ENCODE results near the gene DNAJC16. TPM values are rescaled to one million over a fixed set of nuclear protein-coding genes. Genes with fewer than 3 reads are reported as not detected.

DNAJC16 gene
- total and polyA plus RNA-seq, 2 of the 4 experiments (the other 2 are of a cell fraction): 8.0 to 13.1 TPM

DNA sequence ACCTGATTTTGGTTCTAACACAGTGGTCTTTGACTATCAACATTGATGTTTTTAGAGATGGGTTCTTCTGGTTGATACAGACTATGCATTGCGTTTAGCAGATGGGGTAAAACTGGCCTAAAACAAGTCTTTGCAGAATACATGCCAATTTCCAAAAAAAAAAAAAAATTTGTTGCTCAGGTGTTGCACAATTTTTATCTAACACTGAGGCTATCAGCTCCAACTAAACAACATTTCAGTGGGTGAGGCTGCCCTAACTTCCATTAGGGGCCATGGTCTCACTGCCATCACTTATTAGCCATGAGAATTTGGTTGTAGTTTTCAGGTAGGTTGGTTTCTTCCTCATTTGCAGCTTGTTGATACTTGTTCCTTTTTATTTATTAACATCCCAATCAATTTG, 44.2 kb downstream of the DNAJC16 start:
- Histone ChIP-seq H2BK120ac (ENCODE audit: low read depth, low read length) (no peak overlapping the region), H3K9ac (ENCODE audit: low read depth, low read length) (no peak overlapping the region), H3K4ac (ENCODE audit: low read depth, low read length) (no peak overlapping the region), H4K20me1 (ENCODE audit: insufficient read depth, low read length) (no peaks in the 10 kb centered on the region), H3K9me1 (ENCODE audit: insufficient read depth, low read length) (peaks cover 2% of the 10 kb centered on the region; the same call in 1 of the 2 replicates), H3K27ac (ENCODE audit: insufficient read depth, low read length) (no peak overlapping the region), H2AFZ (replicated peaks; ENCODE audit: low read length, poor library complexity) (no peak overlapping the region), H2AK5ac (ENCODE audit: low read depth, low read length) (no peak overlapping the region), H4K5ac (ENCODE audit: low read depth, low read length) (no peak overlapping the region), H3K9me3 (ENCODE audit: control insufficient read depth, insufficient read depth, low read length) (no peaks in the 10 kb centered on the region), H3K27me3 (ENCODE audit: control insufficient read depth, insufficient read depth, low read length) (no peaks in the 10 kb centered on the region), H3K4me3 (ENCODE audit: insufficient read depth, low read depth, low read length) (no peak overlapping the region), H3K14ac (replicated peaks; ENCODE audit: low read depth, low read length) (no peak overlapping the region), H2AK9ac (replicated peaks; ENCODE audit: low read depth, low read length, poor library complexity) (no peak overlapping the region), H4K8ac (ENCODE audit: low read depth in 2 of 2, low read length in 2 of 2) (no peak overlapping the region), H3K36me3 (ENCODE audit: control insufficient read depth, insufficient read depth, low read length) (peaks cover 29% of the 10 kb centered on the region), H2BK20ac (ENCODE audit: low read depth, low read length) (no peak overlapping the region), H3K79me1 (ENCODE audit: low read depth in 1 of 2, low read length in 2 of 2) (0 out of 4 replicates have a peak, but pooled peaks cover 0 to 4% of the 10 kb centered on the region in 2 experiments), H3K4me2 (ENCODE audit: low read depth, low read length) (no peak overlapping the region), H2BK5ac (ENCODE audit: low read depth, low read length, poor library complexity, severe bottlenecking) (no peak overlapping the region), H2BK15ac (ENCODE audit: low read depth, low read length) (no peak overlapping the region), H3K4me1 (ENCODE audit: control insufficient read depth, insufficient read depth, low read length) (no peaks in the 10 kb centered on the region), H3K56ac (ENCODE audit: extremely low read depth, insufficient read depth, low read length) (no peak overlapping the region), H3K23ac (ENCODE audit: low read depth, low read length) (no peak overlapping the region), H3K18ac (ENCODE audit: low read depth, low read length) (no peak overlapping the region), H4K91ac (ENCODE audit: insufficient read depth, low read depth, low read length) (no peak overlapping the region)
- no TSS peak for BruUV-seq (replicated peaks)
- ChIA-PET POLR2A (ENCODE audit: unreplicated experiment) (no interaction called here), CTCF (interaction anchor here (0.6 kb wide), 1 partner anchor 10 kb away, joined by 3 read pairs; no protein-coding TSS in a partner anchor)
- ATAC-seq (ENCODE audit: low read depth) (no peak), DNase-seq (no peak)
- TF ChIP-seq, protein P1, sequence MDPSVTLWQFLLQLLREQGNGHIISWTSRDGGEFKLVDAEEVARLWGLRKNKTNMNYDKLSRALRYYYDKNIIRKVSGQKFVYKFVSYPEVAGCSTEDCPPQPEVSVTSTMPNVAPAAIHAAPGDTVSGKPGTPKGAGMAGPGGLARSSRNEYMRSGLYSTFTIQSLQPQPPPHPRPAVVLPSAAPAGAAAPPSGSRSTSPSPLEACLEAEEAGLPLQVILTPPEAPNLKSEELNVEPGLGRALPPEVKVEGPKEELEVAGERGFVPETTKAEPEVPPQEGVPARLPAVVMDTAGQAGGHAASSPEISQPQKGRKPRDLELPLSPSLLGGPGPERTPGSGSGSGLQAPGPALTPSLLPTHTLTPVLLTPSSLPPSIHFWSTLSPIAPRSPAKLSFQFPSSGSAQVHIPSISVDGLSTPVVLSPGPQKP (IDR thresholded peaks at IDR 0.05; ENCODE audit: borderline replicate concordance, low read depth, low read length): no peak
- TF ChIP-seq SMC3 (IDR thresholded peaks at IDR 0.05; ENCODE audit: low read depth, low read length) (no peak), CHD1 (IDR thresholded peaks at IDR 0.05; ENCODE audit: low read depth, low read length) (no peak), CEBPB (IDR thresholded peaks at IDR 0.05; ENCODE audit: low read depth, low read length) (peak; percentile 35; the same call in 1 of the 2 replicates), RFX5 (IDR thresholded peaks at IDR 0.05; ENCODE audit: low read depth, low read length) (no peak)
- dilution Hi-C loops (cut with HindIII; ENCODE audit: low sequenced_read_pairs, unreplicated experiment) (no loop called here), intact Hi-C loops (cut with micrococcal nuclease) (no loop called here), in situ Hi-C loops (cut with MboI; ENCODE audit: low sequenced_read_pairs) (no loop called here)
- WGBS, 2 experiments (ENCODE audit: extremely low coverage in 2 of 2, insufficient read length in 1 of 2): no CpG with 5 or more reads among the region's 1 CpG

All from IMR-90 (cell line).